Fibroblast of skin of left quadriceps (primary cell): Measurements from ENCODE around the gene AGL.
"Not testable (repeated sequence)": the region's sequence is repeated elsewhere in the genome, so short reads cannot be mapped to it uniquely, and the experiment has no call there.

ENCODE experiments used
- DNase-seq, 2 experiments: peaks; one replicate each; pipeline ENCODE4 v3.0.0-alpha.2; 2013; ENCODE audit warnings: low read depth in 2 of 2

Gene AGL

DNA sequence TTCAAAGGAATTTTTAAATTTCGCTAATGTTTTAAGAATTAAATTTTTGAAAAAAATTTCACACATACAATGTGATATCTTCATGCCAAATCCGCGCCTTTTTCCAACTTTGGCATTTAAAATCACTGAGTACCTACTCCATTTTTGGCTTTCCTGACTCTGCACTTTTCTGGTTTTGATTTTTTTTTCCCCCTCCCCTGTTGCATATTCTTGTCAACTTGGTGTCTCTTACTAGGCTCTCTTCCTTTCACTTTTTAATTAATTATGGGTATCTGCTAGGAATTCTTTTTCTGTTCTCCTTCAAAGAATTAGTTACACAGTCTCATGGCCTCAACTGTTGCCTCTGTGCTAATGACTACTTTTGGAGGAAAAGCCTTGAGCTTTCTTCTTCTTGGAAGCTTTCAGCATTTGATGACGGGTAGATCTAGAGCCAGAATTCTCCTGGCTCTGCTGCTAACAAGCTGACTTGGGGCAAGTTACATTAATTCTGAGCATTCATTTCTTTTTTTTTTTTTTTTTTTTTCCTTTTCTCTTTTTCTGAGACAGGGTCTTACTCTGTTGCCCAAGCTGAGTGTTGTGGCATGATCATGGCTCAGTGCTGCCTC lies 1.8 kb downstream of the AGL start:
- no peak for DNase-seq

DNA sequence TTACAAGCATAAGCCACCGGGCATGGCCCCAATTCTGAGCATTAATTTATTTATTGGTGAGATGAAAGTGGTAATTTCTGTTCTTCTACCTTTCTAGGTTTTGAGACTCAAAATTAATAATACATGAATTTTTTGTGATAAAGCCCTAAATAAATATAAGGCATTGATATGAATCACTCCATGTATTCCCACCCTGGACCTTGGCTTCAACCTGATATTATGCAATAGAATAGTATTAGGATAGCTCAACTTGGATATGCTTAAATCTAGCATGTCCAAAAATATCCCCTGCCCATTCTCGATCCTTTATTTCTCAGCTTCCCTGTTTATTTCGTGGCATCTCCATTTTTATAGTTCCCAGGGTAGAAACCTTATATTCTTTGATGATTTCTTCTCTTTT lies 2.5 kb downstream of the AGL start:
- DNase-seq = no peak

DNA sequence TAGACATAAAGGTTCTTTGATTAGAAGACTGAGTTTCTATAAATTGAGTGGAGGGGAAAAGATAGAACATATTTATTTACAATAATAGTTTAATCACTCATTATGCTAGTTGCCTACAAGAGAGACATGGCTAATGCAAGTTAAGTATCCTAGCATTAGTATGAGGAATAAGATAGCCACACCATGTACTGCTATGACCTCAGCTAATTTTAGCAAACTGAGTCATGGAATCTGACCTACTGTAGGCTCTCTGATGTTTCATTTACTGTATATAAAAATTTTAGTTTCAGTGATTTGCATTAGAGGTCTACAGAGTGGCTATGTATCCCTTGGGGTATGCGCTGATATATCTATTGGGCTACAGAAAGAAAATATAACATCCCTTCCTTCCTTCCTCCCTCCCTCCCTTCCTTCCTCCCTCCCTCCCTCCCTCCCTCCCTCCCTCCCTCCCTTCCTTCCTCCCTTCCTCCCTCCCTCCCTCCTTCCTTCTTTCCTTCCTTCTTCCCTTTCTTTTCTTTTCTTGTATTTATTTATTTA lies 5.8 kb downstream of the AGL start:
- DNase-seq = no peak

DNA sequence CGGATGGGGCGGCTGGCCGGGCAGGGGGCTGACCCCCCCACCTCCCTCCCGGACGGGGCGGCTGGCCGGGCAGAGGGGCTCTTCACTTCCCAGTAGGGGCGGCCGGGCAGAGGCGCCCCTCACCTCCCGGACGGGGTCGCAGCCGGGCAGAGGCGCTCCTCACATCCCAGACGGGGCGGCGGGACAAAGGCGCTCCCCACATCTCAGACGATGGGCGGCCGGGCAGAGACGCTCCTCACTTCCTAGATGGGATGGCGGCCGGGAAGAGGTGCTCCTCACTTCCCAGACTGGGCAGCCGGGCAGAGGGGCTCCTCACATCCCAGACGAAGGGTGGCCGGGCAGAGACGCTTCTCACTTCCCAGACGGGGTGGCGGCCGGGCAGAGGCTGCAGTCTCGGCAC lies 6.9 kb downstream of the AGL start:
- DNase-seq = not testable (repeated sequence)

DNA sequence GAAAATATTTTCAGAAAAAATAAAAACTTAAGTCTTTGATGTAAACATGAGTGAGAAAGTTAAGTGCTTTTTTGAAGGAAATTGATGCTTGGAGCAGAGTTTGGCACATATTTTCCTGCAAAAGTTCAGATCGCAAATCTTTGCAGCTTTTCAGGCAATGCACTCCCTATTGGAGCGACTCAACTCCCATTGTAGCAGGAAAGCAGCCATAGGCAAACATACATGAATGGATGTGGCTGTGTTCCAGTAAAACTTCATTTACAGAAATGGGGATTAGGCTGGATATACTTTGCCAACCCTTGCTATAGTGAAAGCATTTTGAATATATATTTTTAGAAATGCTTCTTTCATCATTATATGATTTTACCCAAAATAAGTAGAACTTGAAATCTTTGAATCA lies 8.1 kb downstream of the AGL start:
- no peak for DNase-seq

DNA sequence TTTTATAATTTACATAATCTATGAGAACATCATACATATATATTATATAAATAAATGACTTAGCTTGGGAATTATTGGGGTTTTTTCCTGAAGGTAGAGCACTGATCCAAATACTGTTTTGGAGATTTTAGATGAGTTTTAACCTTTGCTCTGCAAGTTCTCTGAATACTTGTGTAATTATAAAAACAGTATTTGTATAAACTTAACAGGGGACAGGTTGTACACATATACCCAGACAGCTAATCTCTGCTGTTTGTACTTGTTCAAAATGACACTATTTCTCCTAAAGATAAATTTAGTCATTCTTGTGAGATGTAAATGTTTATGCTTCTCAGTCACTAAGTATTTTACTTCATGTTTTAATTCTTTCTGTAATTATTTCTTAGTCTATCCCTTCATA lies 8.7 kb downstream of the AGL start:
- no peak for DNase-seq

DNA sequence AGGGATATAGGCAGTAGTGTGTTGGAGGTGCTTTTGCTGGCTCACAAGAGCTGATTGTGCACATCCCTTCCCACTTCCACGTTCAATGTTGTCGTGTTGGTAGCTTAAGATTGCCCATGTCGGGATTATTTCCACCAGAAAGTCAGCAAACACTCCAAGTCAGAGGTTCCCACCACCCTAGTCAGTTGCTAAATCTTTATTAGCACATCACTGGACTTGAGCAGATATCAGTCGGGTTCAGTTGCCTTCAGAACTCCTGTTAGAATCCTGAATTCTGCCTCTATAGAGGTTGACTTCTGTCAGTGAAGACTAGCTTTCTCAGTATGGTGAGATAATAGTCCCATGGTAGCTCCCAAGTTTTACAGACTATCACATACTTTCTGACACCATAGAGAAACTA lies 10.5 kb downstream of the AGL start:
- DNase-seq = no peak

DNA sequence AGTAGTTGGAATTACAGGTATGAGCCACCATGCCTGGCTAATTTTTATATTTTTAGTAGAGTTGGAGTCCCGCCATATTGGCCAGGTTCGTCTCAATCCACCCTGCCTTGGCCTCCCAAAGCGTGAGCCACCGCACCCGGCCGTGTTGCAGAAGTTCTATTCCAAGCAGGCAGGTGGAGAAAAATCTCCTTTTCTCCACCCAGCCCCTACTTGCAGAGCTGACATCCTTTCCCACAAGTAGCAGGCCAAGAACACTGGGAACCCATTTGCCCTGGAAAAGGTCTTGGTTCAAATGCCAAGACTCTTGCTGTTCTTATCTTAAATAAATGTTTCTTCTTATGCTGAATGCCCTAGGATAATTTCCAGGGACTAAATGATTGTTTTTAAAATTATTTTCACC lies 17.5 kb downstream of the AGL start:
- DNase-seq = no peak

DNA sequence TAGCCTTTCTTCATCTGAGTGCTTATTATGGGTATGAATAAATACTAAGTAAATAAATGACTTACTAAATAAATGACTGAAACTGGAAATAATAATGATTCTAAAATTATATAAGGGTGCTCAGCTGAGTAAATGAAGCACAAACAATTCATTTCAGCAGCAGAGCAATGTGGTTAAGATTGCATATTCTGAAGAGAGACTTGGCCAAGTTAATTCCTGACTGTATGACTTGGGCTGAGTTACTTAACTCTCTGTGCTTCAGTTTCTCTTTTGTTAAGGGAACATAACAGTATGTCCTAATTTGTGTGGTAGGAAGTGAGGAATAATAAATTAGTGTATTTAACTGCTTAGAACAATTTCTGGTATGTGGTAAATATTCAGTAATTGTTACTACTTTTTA lies 19.1 kb downstream of the AGL start:
- no peak for DNase-seq

DNA sequence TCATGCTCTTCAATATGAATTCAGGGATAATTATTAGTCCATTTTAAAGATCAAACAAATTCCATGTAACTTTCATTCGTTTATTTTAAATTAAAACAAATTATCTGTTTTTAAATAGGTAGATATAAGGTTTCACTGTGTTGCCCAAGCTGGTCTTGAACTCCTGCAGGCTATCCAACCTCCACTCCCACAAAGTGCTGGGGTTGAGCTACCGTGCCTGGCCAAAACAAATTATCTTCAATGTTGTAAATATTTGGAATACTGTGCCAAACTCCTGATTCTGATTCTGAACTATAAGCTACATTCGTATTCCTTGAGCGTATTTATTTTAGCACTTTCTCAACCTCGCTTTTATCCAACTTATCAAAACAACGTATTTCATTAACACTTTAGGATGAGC lies 19.6 kb downstream of the AGL start:
- DNase-seq = no peak

DNA sequence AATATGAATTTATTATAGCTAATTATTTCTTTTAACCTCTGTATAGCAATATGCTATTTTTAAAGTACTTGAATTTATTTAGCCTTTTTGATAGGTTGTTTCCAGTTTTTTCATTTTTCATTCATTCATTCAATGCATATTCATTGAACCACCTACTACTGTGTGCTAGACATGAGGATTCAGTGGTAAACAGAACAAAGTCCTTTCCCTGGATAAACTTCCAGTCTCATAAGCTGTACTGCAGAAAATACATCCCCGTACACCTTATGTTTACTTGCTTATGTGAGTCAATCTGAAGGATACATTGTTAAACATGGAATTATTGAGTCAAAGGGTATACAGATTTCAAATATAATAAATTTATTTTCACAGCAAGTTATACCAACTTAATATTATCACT lies 21.9 kb downstream of the AGL start:
- no peak for DNase-seq

DNA sequence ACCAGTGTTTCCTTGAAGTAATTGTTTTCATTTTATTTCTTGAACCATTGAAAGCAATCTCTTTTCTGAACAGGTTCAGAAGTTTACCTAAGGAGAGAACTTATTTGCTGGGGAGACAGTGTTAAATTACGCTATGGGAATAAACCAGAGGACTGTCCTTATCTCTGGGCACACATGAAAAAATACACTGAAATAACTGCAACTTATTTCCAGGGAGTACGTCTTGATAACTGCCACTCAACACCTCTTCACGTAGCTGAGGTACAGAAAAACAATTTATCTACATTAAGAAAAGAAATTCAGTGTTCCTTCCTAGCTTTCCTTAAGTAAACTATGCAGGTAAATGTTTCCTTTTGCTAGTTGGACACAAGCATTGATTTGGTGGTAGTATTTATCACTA lies 27.4 kb downstream of the AGL start:
- no peak for DNase-seq

DNA sequence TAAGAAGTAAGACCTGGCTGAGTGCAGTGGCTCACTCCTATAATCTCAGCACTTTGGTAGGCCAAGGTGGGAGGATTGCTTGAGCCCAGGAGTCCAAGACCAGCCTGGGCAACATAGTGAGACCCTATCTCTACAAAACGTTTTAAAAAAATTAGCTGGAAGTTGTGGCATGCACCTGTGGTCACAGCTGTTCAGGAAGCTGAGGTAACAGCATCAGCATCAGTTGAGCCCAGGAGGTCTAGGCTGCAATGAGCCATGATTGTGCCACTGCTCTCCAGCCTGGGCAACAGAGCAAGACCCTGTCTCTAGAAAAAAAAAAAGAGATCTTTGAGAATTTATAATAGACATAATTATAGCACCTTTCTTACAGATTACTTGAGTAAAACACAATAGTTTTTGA lies 36.0 kb downstream of the AGL start:
- DNase-seq = no peak

DNA sequence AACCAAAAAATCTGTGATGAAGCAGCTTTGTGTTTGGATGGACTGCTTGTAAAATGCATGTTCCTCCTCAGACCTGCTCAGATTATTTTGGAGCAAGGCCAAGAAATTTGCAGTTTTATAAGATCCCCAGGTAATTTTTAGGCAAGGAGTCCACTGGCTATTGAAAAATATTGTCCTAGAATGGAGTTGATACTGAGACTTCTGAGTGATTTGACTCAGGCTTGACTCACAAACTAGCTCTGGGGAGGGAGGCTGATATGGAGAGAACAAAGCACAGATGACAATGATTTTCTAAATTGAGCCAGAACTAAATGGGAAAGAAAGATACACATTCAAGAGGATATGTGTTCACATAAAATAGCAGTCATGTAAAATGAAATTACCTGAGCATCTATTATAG lies 36.7 kb downstream of the AGL start:
- no peak for DNase-seq

DNA sequence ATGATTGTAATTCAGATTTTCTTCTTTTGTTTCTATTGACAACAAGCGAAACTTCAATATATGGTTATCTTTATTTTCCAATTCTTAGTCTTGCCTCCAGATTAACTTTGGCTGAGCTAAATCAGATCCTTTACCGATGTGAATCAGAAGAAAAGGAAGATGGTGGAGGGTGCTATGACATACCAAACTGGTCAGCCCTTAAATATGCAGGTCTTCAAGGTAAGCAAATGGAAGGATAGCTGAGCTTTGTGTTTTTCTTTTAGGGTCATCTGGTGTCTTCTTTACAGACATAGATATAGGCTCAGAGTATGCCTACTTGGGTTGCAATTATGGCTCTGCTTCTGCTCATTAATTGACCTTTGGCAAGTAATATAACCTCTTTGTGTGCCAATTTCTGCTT lies 37.7 kb downstream of the AGL start:
- DNase-seq = no peak

DNA sequence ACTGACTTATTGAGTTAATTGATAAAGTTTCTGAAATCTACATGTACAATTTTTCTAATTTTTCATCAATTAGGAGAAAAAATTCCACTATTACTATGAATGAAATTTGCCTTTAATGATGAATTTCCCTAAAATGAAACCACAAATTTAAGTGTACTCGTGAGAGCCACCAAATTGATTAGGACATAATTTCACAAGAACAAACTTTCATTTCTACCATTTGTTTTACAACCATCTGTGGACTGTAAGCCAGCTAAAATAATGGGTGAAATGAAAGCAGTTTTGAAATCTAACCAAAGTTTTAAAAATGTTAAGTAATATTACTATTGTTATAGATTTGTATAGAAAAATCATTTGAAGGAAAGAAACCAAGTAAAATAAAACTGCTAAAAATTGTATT lies 41.8 kb downstream of the AGL start:
- DNase-seq = no peak

DNA sequence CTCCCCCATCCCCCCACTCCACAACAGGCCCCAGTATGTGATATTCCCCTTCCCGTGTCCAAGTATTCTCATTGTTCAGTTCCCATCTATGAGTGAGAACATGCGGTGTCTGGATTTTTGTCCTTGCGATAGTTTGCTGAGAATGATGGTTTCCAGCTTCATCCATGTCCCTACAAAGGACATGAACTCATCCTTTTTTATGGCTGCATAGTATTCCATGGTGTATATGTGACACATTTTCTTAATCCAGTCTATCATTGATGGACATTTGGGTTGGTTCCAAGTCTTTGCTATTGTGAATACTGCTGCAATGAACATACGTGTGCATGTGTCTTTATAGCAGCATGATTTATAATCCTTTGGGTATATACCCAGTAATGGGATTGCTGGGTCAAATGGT lies 53.1 kb downstream of the AGL start:
- DNase-seq = not testable (repeated sequence)

DNA sequence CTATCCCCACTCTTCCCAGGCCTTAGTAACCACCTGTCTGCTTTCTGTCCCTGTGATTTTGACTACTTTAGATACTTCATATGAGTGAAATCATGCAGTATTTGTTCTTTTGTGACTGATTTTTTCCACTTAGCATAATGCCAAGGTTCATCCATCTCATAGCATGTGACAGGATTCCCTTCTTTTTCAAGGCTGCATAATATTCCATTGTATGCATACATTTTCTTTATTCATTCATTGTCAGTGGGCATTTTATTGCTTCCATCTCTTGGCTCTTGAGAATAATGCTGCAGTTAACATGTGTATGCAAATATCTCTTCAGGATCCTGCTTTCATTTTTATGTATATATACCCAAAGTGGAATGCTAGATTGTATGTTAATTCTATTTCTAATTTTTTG lies 56.4 kb downstream of the AGL start:
- DNase-seq = no peak

DNA sequence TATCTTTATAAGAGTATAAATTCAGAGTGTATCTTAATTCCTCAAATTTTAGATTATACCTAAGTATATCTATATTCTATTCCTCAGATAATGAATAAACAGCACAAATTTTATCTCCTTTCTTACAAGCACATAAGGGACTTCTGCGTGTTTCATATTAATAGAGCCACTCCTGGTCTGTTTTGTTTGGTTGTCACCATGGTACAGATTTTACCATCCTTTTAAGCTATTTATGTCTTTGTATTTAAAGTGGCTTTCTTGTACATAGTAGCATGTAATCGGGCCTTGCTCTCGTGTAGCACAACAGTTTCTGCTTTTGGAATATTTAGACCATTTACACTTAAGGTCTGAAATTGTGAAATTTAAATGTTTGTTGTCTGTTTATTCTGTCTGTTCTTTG lies 67.1 kb downstream of the AGL start:
- DNase-seq = no peak

DNA sequence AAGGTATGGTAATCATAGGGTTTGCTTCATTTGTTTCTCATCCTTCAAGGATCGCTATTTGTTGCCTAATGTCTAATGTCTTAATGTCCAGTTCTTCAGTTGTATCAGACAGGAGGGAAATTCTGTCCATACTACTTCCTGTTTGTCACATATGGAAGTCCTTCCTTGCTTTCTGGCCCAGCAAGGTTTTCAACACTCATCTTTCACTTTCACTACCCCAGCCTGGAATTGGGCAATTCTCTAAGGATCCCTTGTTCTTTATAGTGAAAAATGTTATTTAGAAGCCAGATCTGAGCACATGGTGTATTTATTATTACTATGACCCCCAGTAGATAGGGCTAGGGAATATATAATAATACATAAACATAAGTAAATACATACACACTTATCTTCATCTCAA lies 69.1 kb downstream of the AGL start:
- no peak for DNase-seq

DNA sequence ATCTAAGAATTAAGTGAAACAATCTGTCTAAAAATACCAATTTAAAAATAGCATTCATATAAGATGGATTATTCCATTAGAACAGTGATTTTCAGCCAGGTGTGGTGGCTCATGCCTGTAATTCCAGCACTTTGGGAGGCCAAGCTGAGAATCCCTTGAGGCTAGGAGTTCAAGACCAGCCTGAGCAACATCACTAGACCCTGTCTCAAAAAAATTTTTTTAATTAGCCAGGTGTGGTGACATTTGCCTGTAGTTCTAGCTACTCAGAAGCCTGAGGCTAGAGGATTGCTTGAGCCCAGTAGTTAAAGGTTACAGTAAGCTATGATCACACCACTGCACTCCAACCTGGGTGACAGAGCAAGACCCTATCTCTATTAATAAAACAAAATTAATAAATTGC lies 84.6 kb downstream of the AGL start:
- no peak for DNase-seq

DNA sequence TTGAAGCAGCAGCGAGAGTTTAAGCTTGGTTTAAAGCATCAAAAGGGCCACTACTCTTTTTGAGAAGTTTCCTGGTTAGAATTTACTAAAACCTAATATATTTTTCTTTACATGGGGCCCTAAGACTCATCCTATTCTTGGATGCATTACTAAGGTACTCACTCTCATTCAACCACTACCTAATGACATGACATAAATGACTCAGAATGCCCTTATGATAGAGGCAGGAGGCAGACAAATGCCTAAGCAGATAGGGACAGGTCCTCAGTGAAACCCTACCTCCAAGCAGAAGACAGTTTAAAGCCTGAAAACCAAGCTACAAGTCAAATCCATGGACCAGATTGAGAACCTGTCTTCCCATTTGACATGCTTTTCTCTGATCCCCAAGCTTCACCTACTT lies 85.4 kb downstream of the AGL start:
- no peak for DNase-seq

DNA sequence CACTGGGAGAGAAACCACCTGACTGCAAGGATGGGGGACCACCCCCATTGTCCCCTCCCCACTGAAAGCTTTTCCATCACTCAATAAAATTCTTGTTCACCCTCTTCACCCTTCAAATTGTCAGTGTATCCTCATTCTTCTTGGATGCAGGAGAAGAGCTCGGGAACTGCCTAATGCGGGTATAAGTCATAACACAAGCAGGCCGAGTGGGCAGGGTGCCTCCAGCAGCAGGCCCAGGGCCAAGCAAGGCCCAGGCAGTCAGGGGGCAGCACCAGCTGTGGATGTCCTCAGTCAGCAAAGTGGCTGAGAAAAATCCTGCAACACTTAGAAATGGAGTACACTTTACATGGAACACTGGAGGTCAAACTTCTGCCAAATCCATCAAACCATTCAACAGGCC lies 85.9 kb downstream of the AGL start:
- no peak for DNase-seq

DNA sequence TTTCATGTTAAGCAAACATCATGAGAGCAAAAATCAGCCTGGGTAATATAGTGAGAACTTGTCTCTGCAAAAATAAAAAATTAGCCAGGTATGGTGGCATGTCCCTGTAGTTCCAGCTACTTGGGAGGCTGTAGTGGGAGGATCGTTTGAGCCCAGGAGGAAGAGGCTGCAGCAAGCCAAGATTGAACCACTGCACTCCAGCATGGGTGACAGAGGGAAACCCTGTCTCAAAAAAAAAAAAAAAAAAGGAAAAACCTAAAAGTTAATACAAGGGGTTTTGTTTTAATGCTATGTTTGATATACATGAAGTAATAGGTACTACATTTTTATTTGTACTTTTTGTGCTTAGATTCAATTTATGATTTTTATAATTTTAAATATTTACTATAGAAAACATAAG lies 92.6 kb downstream of the AGL start:
- DNase-seq = no peak
